Stimulated activated CD4-positive, alpha-beta T cell treated with anti-CD3 and anti-CD28 coated beads, Interleukin-2, amount 100 ng/mL, for 4 hours (primary cell): ENCODE measurements around the gene DNAH14.
"Not testable (repeated sequence)": the region's sequence is repeated elsewhere in the genome, so short reads cannot be mapped to it uniquely, and the experiment has no call there.

ENCODE experiments used
- DNase-seq: peaks from one replicate; pipeline ENCODE4 v3.0.0-alpha.2; 2020; ENCODE audit warnings: low read depth

Gene DNAH14

DNA sequence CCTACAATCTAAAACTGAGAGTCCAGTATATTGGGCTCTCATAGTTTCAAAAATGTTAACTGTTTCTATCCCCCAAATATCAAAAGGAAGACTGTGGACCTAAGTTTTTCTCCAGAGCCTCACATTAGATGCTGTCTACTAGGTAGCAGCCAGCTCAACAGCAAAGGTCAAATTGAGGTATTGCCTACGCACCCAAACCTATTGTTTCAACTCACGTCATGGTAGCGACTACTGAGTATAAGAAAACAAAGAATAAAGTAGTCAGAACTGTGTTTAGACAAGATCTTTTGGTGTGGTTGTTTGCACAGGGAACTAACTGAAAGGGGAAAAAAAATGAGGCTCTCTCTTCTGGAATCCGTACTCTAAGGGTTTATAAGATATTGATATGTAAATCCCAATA, 325.2 kb downstream of the DNAH14 start:
- no peak for DNase-seq

DNA sequence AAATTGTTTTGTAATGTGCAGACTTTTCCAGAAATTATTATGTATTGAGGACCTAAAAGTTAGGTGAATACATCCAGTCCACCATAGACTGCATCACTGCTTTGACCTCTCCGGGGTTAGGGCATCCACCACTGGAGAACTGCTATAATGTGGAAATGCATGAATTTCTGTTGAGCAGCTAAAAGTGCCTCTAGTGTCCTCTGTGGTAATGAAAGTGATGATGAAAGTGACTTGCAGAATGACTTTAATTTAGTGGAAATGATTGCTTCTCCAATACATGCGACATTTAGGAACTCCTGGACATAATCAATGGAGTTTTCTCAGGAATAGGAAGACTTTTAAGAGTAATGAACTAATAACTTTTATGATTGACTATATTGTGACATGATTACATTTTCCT, 327.6 kb downstream of the DNAH14 start:
- DNase-seq: no peak

DNA sequence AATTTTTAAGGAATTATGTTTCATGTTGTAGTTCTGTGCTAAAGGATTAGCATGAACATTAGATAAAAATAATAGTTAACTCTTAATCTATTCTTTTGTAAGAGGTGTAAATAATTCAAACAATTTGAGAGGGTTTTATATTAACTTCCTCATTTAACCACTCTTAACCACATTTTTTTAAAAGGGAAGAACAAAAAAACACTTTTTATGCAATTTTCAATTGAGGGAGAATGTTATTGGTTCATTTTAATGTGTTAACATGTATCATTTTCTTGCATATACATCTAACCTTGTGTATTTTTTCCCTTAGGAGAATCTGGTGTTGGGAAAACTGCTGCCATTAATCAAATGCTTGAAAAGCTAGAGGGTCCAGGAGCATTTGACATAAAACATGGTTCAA, 329.3 kb downstream of the DNAH14 start:
- DNase-seq: no peak

DNA sequence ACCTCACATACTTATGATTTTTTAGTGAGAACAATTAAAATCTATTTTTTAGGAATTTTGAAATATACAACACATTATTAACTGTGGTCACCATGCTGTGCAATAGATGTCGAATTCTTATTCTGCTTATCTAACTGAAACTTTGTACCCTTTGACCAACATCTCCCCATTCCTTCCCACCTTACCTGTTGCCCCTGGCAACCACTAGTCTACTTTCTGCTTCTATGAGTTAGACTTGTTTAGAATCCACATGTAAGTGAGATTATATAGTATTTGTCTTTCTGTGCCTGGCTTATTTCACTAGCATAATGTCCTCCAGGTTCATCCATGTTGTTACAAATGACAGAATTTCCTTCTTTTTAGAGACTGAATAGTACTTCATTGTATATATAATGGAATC, 330.1 kb downstream of the DNAH14 start:
- DNase-seq: no peak

DNA sequence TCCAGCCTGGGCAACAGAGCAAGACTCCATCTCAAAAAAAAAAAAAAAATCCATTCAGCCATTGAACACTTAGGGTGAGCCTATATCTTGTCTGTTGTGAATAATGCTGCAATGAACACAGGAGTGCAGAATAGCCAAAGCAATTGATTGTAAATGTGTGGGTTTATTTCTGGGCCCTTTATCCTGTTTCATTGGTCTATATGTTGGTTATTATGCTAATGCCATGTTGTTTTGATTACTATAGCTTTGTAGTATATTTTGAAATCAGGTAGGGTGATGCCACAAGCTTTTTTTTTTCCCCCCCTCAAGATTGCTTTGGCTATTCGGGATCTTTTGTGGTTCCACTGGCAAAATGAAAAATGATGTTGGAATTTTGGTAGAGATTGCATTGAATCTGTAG, 330.8 kb downstream of the DNAH14 start:
- no peak for DNase-seq

DNA sequence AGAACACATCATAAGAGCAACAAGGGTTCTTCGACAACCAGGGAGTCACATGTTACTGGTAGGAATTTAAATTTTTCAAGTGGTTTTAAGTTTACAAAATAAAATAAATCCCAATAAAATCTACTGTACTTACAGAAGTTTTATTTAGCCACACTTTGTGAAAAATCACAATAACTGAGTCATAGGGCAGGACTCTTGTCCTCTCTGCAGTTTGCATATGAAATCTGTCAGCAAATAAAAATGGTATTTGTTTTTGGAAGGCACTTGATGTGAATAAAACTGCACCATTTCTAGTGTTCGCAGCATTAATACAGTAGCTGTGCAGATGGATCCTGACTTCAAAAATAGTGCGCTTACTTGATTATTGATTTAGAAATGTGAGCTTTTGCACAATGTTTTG, 348.0 kb downstream of the DNAH14 start:
- no peak for DNase-seq

DNA sequence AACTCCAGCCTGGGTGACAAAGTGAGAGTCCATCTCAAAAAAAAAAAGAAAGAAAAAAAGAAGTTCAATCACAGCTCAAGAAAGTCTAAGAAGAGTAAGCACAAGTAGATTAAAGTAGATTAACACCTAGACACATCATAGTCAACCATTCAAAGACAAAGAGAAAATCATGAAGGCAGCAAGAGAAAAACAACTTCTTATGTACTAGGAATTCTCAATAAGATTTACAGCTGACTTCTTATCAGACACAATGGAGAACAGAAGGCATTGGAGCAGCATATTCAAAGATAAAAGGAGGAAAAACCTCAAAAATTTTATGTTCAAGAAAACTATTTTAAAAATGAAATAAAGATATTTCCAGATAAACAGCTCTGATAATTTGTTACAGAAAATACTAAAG, 351.1 kb downstream of the DNAH14 start:
- no peak for DNase-seq

DNA sequence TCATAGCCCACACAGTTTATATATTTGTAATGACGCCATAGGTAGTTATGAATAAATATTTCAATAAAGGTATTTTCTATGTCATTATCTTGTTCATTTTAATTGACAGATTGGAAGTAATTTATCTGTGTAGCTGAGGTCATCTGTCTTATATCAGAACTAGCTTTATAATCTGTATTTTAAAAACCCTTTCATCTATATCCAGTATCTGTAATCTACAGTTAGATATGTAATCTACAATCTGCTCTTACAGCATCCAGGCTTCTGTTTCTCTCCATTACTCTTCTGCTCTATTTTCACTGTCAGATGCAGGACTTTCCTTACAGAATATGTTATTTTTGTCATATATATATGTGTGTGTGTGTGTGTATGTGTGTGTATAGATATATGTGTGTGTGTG, 360.8 kb downstream of the DNAH14 start:
- DNase-seq: no peak

DNA sequence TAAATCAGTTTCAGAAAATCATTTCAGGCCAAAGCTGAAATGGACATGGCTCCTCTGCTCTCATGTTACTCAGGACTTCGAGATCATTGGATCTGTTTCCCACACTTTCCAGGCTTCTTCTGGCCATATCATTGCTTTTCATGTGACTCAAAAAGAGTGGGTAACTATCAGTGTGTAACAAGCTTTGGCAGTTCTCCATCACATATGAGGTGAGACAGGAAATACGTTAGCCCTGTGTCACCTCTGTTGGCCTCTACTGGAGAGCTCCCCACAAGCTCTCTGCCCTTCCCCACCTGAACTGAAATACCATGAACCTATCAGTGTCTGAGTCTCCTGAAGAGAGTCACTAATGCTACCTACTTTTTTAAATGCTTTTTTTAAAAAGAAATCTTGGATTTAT, 370.1 kb downstream of the DNAH14 start:
- no peak for DNase-seq

DNA sequence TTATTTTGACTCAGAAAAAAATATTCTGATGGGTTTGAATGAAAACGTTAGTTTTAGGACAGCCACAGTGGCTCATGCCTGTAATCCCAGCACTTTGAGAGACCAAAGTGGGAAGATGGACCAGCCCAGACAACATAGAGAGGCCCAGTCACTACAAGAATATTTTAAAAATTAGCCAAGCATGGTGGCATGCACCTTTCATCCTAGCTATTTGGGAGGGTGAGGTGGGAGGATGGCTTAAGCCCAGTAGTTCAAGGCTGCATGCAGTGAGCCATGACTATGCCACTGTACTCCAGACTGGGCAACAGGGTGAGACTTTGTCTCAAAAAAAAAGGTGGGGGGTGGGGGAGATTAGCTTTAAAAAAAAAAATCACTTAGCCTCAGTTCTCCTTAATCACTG, 370.9 kb downstream of the DNAH14 start:
- DNase-seq: no peak

DNA sequence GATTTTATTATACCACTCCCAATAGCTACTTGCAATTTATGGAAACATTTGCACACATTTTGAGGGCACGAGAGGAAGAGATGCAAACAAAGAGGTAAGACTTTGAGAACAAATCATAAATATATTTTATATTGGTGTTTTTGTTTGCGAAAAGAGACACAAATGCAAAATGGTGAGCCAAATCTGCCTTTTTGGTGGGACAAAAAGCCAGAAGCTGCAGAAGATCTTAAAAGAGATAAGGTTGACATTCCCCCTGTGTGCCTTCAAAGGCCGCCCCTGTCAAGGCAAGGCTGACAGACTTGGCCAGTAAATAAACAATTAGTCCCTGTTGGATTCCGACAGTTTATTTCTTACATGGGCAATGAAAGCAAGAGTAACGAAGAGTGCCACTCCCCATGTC, 375.5 kb downstream of the DNAH14 start:
- DNase-seq: no peak

DNA sequence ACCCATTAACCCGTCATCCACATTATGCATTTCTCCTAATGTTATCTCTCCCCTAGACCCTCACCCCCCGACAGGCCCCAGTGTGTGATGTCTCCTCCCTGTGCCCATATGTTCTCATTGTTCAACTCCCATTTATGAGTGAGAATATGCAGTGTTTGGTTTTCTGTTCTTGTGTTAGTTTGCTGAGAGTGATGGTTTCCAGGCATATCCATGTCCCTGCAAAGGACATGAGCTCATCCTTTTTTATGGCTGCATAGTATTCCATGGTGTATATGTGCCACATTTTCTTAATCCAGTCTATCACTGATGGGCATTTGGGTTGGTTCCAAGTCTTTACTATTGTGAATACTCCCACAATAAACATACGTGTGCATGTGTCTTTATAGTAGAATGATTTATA, 381.1 kb downstream of the DNAH14 start:
- DNase-seq: not testable (repeated sequence)

DNA sequence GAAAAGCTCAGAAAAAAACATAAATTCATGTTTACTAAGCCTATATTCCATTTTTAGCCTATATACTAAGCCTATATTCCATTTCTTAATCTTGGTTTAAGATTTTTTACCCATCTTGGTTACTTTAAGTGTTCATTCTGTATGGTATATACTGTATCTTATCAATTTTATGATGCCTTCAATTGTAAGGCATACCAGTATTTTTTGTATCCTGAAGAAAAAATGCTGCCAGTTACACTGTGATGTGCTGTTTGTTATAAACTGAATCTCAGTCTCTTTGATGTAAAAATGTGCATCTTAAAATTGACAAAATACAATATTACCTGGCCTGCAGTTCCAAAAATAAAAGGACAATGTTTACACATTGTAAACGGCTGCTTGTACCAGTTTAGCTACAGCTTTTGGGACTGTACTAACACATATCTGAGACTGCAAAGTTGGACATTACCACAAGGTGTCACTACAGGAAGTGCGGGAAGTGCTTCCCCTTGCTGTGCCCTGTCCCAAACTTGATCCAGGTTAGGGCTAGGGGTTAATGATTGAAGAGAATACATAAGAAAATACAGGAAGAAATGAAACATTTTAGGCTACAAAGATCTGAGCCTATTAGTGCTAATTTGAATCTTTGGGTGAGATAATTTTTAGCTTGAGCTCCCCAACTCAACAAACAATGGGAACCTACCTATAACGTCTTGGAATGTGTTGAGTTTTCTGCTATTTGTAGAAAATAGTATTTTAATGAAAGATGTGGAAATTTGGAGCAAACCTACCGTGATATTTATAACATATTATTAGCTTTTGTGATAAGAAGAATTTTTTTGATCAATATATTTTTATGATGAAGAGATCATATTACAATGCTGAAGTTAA, 389.5 kb downstream of the DNAH14 start:
- no peak for DNase-seq

DNA sequence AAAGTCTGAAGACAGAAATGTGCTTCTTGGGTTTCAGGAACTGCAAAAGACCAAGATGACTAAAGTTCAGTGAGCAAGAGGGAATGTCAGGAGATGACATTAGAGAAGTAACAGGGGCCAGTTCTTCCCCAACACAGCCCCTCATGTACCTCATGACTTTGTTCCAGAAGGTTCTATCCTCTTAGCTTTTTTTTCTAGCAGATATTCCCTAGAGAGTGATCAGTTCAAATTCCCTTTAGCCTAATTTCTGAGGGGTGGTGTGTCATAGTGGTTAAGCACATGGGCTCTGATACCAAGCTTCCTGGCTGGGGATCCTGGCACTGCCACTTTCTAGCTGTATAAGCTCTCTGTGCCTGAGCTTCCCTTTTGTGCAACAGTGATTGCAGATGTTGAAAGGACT, 390.4 kb downstream of the DNAH14 start:
- DNase-seq: no peak

DNA sequence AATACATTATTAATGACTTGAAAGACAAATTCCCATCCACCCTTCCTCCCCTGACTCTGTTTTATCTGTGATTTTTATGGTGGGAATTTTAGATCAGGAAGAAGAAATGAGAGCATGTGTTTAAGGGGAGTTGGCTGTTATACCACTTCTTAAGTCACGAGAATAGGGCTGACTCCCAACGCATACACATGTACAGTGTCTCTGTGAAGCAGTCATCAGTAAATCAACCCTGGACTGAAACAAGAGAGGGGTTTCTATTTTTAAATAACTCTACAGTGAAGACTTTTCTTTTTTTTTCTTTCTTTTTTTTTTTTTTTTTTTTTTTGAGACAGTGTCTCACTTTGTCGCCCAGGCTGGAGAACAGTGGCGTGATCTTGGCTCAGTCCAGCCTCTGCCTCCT, 392.3 kb downstream of the DNAH14 start:
- DNase-seq: no peak

DNA sequence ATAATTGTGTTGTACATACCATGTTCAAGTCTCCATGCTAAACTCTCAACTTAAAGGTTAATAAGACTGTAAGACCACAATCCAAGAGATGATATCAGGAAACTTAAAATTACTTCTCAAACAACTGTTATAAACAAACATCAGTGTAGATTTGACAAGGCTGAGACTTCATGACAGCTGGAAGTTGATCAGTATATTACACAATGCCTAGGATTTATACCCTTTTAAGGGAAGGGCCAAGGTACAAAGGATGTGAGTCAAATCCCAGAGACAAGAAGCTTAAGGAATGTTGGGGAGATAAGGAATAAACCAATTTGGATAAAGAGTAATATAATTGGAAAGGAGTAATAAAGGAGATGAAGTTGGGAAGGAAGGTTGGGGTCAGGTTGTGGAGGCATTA, 399.6 kb downstream of the DNAH14 start:
- DNase-seq: no peak

DNA sequence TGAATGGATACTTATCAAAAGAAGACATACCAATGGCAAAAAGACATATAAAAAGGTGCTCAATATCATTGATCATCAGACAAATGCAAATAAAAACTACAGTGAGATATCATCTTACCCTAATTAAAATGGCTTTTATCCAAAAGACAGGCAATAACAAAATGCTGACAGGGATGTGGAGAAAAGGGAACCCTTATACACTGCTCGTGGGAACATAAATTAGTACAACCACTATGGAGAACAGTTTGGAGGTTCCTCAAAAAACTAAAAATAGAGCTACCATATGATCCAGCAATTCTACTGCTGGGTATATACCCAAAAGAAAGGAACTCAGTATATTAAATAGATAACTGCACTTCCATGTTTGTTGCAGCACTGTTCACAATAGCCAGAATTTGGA, 400.5 kb downstream of the DNAH14 start:
- DNase-seq: not testable (repeated sequence)

DNA sequence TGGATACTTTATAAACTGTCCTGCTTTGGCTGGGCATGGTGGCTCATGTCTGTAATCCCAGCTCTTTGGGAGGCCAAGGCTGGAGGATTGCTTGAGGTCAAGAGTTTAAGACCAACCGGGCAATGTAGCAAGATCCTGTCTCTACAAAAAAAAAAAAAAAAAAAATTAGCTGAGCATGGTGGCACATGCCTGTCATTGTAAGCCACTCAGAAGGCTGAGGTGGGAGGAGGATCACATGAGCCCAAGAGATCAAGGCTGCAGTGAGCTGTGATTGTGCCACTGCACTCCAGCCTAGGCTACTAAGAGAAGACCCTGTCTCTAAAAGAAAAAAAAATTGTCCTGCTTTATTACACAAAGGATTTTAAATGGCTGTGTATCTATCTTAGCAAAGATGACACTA, 403.2 kb downstream of the DNAH14 start:
- no peak for DNase-seq

DNA sequence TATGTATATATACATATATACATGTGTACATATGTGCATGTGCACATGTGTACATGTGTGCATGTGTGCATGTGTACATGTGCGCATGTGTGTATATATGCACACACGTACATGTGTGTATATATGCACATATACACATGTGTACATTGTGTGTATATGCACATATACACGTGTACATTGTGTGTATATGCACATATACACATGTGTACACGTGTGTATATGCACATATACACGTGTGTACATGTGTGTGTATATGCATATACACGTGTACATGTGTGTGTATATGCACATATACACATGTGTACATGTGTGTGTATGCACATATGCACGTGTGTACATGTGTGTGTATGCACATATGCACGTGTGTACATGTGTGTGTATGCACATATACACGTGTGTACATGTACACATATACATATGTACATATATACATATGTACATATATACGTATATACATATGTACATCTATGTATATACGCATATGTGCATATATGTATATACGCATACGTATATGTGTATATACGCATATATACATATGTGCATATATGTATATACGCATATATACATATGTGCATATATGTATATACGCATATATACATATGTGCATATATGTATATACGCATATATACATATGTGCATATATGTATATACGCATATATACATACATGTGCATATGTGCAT, 405.8 kb downstream of the DNAH14 start:
- not testable (repeated sequence) for DNase-seq

DNA sequence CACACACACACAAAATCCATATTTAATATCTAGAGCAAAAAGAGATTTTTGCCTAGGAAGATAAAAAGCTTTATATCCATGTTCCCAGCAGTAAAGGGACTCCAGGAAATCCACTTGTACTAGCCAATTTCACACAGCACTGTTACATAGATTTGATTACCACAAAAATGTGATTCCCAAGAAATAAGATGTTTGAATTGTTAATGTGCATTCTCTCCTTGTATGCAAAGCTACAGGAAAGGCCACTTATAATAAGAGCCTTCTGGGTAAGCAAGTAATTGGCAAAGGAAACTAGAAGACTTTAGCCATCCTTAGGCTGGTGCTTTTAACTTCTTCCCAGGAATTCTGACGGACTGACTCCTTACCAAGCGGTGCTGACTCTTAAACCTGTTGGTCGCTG, 409.1 kb downstream of the DNAH14 start:
- DNase-seq: no peak

DNA sequence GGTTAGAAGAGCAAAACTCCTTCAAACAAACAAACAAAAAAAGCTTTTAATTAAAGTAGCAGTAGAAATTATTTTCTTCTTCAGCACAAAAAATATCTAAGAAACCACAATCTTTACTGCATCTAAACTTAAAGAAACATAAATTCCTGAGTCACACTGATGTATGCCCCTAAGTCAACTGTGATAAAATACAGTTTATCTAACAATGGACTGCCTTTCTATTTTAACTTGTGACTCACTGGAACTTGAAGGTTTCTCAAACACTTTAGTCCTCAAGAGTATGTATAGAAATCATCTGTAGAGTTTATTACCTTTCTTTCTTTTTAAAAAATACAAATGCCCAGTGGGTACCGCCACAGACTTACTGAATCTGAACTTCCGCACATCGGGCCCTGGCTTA, 412.2 kb downstream of the DNAH14 start:
- no peak for DNase-seq

DNA sequence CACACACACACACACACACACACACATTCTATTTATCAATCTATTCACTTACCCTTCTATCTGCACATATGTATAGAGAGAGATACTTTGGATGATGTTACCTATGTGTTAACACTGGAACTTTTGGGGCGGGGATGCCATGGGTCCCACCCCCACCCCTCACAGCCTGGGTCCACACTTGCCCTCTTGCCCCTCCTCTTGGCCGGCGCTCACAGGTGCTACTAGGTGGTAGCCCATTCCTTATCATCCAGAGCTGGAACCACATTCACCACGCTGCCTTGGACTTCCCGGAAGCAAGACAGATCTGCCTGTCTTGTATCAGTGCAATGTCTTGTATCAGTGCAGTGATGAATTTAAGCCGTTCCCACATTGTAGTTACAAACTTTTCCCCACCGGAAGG, 413.2 kb downstream of the DNAH14 start:
- DNase-seq: no peak

DNA sequence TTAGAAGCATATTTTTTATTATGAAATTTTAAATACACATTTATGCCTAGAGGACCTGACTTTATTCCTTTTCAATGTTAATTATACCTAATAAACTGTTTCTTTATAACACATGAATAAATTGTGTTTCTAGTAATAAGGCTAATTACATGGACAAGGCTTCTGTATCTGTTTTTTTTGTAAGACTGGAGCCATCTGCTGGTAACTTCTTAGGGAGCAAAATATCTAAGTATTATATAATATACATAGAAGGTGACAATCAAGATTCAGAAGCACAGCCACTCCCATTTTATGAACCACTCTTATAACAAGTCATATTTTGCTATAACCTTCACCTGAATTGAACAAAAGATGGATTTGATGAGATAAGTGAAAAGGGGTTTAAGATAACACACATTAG, 414.1 kb downstream of the DNAH14 start:
- DNase-seq: no peak
